ENCODE data around the gene FUS. TPM values are rescaled to one million over a fixed set of nuclear protein-coding genes. Genes with fewer than 3 reads are reported as not detected.

Gene FUS
- total RNA-seq, 4 donors from 2014 or later, result 41.7 to 88.5 (median 70.5) TPM

DNA sequence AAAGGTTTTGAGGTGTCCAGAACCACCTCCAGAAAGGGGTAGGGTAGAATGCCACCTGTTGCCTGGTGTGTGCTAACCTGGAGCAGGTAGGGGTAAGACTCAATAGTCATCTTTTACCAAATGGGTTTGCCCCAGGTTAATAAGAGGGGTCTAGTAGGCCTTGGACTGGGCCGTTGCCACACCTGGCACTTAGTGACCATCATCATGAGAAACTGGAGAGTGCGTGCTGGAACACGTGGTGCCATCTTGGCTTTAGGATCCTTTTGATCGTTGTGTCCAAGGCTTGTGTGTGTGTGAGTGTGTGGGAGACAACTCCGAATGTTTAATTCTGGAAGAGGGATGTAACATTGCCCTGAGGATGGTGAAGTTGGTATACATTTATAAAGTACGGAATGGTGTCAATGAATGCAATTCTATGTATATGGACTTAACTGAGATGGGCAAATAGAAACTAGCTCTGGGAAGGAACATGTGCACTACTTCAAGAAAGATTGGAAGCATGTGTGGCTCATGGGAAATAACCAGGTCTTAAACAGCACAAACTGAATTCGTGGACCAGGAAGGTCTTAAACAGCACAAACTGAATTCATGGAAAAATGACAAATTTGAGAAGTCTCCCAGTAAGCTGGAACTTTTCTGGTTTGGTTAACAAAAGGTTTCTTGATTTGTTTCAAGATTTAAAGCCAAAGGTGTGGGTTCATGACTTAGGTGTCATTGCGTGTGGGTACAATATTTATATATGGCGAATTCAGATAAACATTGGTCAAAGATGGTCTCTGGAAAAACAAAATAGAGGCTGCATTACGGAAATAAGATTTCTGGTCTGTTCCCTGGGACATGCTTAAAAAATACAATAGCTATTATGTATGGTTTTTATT, 7.2 kb downstream of the FUS start:
- H3K4me3 ChIP-seq (replicated peaks in 1 of 3), result no peak overlapping the region
- TF ChIP-seq POLR2A (IDR thresholded peaks at IDR 0.05), result no peak
- TF ChIP-seq, protein P1, sequence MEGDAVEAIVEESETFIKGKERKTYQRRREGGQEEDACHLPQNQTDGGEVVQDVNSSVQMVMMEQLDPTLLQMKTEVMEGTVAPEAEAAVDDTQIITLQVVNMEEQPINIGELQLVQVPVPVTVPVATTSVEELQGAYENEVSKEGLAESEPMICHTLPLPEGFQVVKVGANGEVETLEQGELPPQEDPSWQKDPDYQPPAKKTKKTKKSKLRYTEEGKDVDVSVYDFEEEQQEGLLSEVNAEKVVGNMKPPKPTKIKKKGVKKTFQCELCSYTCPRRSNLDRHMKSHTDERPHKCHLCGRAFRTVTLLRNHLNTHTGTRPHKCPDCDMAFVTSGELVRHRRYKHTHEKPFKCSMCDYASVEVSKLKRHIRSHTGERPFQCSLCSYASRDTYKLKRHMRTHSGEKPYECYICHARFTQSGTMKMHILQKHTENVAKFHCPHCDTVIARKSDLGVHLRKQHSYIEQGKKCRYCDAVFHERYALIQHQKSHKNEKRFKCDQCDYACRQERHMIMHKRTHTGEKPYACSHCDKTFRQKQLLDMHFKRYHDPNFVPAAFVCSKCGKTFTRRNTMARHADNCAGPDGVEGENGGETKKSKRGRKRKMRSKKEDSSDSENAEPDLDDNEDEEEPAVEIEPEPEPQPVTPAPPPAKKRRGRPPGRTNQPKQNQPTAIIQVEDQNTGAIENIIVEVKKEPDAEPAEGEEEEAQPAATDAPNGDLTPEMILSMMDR (IDR thresholded peaks at IDR 0.05), result no peak
- no peak for DNase-seq
- H3K27me3 ChIP-seq, result no peaks in the 10 kb centered on the region
- H3K27ac ChIP-seq, result no peak overlapping the region
- H3K36me3 ChIP-seq, result peaks cover 92 to 100% of the 10 kb centered on the region in 2 donors
- peaks cover 7 to 14% of the 10 kb centered on the region in 2 donors for H3K4me1 ChIP-seq
- no peaks in the 10 kb centered on the region for H3K9me3 ChIP-seq
- intact Hi-C loops (cut with DNase I), result loop anchor here (10.0 kb wide), 1 partner anchor 278 kb away; no protein-coding TSS in a partner anchor
- WGBS, 2 donors, result 87 to 89% methylated on average over 10 of the region's 10 CpGs

DNA sequence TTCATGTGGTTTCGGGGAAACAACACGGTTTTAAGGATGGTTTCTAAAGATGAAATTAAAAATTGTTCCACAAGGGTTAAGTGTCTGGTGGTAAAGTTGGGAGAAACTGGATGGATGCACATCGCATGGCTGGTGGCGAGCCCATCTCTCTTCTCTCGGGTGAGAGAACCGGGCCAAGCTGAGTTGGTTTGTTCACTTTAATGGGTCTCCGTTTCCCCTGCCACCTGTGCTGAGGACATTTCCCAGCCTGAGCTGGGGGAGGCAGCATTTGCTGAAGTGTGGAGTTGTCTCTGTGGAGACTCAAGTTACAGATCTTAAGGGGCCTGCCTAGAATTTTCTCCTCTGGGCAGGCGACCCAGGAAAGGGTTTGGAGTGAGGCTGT, 7.9 kb downstream of the FUS start:
- intact Hi-C loops (cut with DNase I), result loop anchor here (10.0 kb wide), 1 partner anchor 277 kb away; no protein-coding TSS in a partner anchor
- Histone ChIP-seq H3K4me1 (peaks cover under 1 to 8% of the 10 kb centered on the region in 2 donors), H3K27me3 (no peaks in the 10 kb centered on the region), H3K4me3 (replicated peaks in 1 of 3) (no peak overlapping the region), H3K9me3 (no peaks in the 10 kb centered on the region), H3K36me3 (peaks cover 95 to 100% of the 10 kb centered on the region in 2 donors), H3K27ac (no peak overlapping the region)
- WGBS, 2 donors, result 85 to 89% methylated on average over 8 of the region's 8 CpGs
- DNase-seq, result no peak
- no peak for TF ChIP-seq POLR2A (IDR thresholded peaks at IDR 0.05)
- TF ChIP-seq, protein P1 (IDR thresholded peaks at IDR 0.05), result no peak

DNA sequence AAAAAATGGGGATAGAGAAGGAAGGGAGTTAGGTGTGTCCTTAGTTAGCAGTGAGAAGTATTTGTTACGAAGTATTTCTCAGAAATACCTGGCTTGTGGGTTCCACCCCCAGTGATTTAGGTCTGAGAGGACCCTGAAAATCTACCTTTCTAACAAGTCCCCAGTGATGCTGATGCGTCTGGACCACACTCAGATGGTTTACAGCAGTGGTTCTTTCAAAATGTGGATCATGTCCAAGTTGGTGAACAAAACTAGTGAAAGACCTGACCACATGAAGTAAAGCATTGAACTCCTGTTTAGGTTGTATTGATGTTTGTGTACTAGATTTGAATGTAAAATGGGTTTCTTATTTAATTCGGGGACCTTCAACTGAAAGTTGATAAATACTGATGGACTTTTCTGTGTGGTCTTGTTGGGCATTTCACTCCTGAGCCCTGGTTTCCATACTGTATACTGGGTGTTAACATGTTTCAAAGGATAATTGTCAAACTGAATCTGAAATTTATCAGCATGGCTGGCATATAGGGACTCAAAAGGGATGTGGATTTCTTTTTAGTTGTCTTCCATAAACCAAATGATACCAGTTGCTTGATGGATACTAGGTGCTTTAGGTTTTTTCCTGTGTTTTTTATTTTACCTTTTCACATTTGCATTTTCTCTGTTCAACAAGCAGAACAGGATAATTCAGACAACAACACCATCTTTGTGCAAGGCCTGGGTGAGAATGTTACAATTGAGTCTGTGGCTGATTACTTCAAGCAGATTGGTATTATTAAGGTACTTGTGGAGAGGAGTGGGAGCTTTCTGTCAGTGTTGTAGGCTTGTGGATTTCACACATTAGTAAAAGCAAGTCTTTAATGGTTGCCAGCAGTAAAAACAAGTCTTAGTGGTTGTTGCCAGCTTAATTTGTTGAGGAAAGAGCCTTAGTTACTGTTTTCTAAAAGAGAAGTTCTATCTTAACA, 8.8 kb downstream of the FUS start:
- intact Hi-C loops (cut with DNase I), result loop anchor here (10.0 kb wide), 1 partner anchor 276 kb away; no protein-coding TSS in a partner anchor
- no peak for TF ChIP-seq POLR2A (IDR thresholded peaks at IDR 0.05)
- TF ChIP-seq, protein P1 (IDR thresholded peaks at IDR 0.05), result no peak
- peaks cover 0 to under 1% of the 10 kb centered on the region in 2 donors for H3K4me1 ChIP-seq
- H3K27ac ChIP-seq, result no peak overlapping the region
- H3K27me3 ChIP-seq, result no peaks in the 10 kb centered on the region
- peaks cover 98 to 99% of the 10 kb centered on the region in 2 donors for H3K36me3 ChIP-seq
- no peak overlapping the region for H3K4me3 ChIP-seq (replicated peaks in 1 of 3)
- DNase-seq, result no peak
- 86 to 93% methylated on average over 3 of the region's 3 CpGs for WGBS, 2 donors
- no peaks in the 10 kb centered on the region for H3K9me3 ChIP-seq

DNA sequence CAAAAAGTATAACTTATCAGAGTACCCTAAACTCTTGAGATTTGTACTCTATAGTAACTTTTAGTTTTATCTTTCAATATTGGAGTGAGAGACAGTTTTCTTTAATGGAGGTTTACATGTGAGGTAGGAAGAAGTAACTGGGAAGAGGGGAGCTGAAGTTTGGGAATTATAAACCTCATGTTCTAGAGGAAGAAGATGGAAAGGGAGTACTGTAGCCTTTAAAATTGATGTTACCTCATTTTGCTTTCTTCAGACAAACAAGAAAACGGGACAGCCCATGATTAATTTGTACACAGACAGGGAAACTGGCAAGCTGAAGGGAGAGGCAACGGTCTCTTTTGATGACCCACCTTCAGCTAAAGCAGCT, 9.5 kb downstream of the FUS start:
- TF ChIP-seq, protein P1 (IDR thresholded peaks at IDR 0.05), result no peak
- TF ChIP-seq POLR2A (IDR thresholded peaks at IDR 0.05), result no peak
- DNase-seq, result no peak
- intact Hi-C loops (cut with DNase I), result loop anchor here (10.0 kb wide), 1 partner anchor 275 kb away; no protein-coding TSS in a partner anchor
- H3K4me1 ChIP-seq, result no peaks in the 10 kb centered on the region
- H3K9me3 ChIP-seq, result no peaks in the 10 kb centered on the region
- H3K4me3 ChIP-seq (replicated peaks in 1 of 3), result no peak overlapping the region
- H3K27me3 ChIP-seq, result no peaks in the 10 kb centered on the region
- 95 to 98% methylated on average over 2 of the region's 2 CpGs for WGBS, 2 donors
- peaks cover 98% of the 10 kb centered on the region in 2 donors for H3K36me3 ChIP-seq
- no peak overlapping the region for H3K27ac ChIP-seq

All from thyroid gland (tissue), 4 donors.